ENCODE measurements around the gene NEU4. TPM values are rescaled to one million over a fixed set of nuclear protein-coding genes. Genes with fewer than 3 reads are reported as not detected.

The NEU4 gene
- total and polyA plus RNA-seq, 11 donors: 0.07 to 1.4 (median 0.45) TPM; not detected in 4

- H3K27ac ChIP-seq: peak overlapping the region in 2 of 12 donors; percentile 14 to 63
- no peaks in the 10 kb centered on the region for H3K36me3 ChIP-seq
- 49 to 68% (median 55%) methylated on average over 8 to 20 of the region's 20 CpGs for WGBS, 4 donors
- TF ChIP-seq CTCF (IDR thresholded peaks at IDR 0.05) (no peak), POLR2A (IDR thresholded peaks at IDR 0.05) (no peak)
- H3K9me3 ChIP-seq: no peaks in the 10 kb centered on the region
- peak in 2 of 5 donors; percentile 24 to 38 for DNase-seq
- intact Hi-C loops (cut with DNase I): loop anchor here in 1 of 10 donors (5.0 kb wide), 1 partner anchor 43 kb away; the partner anchor contains the start of gene PDCD1
- no peak overlapping the region for H3K4me3 ChIP-seq
- H3K27me3 ChIP-seq: no peaks in the 10 kb centered on the region
- ATAC-seq: peak in 3 of 4 donors; percentile 2 to 74 (median 17)
- H3K4me1 ChIP-seq: peaks cover 0 to 27% (median 14%) of the 10 kb centered on the region in 12 donors
Observed at GRCh38 chr2:241813644-241814392, 4.8 kb downstream of the NEU4 start.

- intact Hi-C loops (cut with DNase I): loop anchor here in 1 of 10 donors (5.0 kb wide), 1 partner anchor 43 kb away; the partner anchor contains the start of gene PDCD1
- WGBS, 4 donors: 87 to 93% (median 91%) methylated on average over 3 to 17 of the region's 17 CpGs
Observed at GRCh38 chr2:241814393-241814642, 5.3 kb downstream of the NEU4 start.

GRCh38 chr2:241814643-241815476, 5.9 kb downstream of the NEU4 start:
- Histone ChIP-seq H3K4me1 (peaks cover 0 to 24% (median 13%) of the 10 kb centered on the region in 12 donors), H3K9me3 (no peaks in the 10 kb centered on the region), H3K36me3 (no peaks in the 10 kb centered on the region), H3K27me3 (no peaks in the 10 kb centered on the region), H3K4me3 (no peak overlapping the region), H3K27ac (peak overlapping the region in 1 of 12 donors; percentile 63)
- DNase-seq: peak in 2 of 5 donors; percentile 11 to 66
- no peak for ATAC-seq
- intact Hi-C loops (cut with DNase I): loop anchor here in 1 of 10 donors (5.0 kb wide), 1 partner anchor 42 kb away; the partner anchor contains the start of gene PDCD1
- no peak for TF ChIP-seq CTCF (IDR thresholded peaks at IDR 0.05)
- TF ChIP-seq POLR2A (IDR thresholded peaks at IDR 0.05): no peak
- 79 to 93% (median 84%) methylated on average over 21 to 52 of the region's 52 CpGs for WGBS, 4 donors

More at GRCh38 chr2:241814393-241814642, 5.3 kb downstream of the NEU4 start:
- no peak for ATAC-seq
- H3K27ac ChIP-seq: peak overlapping the region in 1 of 12 donors; percentile 63
- H3K4me3 ChIP-seq: no peak overlapping the region
- peaks cover 0 to 27% (median 14%) of the 10 kb centered on the region in 12 donors for H3K4me1 ChIP-seq
- TF ChIP-seq CTCF (IDR thresholded peaks at IDR 0.05): no peak
- H3K36me3 ChIP-seq: no peaks in the 10 kb centered on the region
- H3K9me3 ChIP-seq: no peaks in the 10 kb centered on the region
- DNase-seq: peak in 2 of 5 donors; percentile 19 to 58
- H3K27me3 ChIP-seq: no peaks in the 10 kb centered on the region

All from heart left ventricle (tissue), 16 donors.